Peyer's patch (tissue), 4 donors: ENCODE data around the gene ATP6AP1.

Experiments
- CTCF ChIP-seq, 6 experiments: fragments of 450-650 bp in 4 of 6; fragments of 200-600 bp in 2 of 6; sonication (generic) in 1 of 6; IDR thresholded peaks; one replicate each; pipeline ENCODE4 v1.5.1; 2017 to 2019; ENCODE audit warnings: antibody characterized with exemption in 6 of 6, mild to moderate bottlenecking in 3 of 6, moderate library complexity in 1 of 6
- POLR2A ChIP-seq, 2 donors: fragments of 450-650 bp; IDR thresholded peaks; one replicate each; pipeline ENCODE4 v1.5.1; 2017; ENCODE audit warnings: antibody characterized with exemption in 2 of 2, mild to moderate bottlenecking in 2 of 2, moderate library complexity in 2 of 2

GRCh38 chrX:154471839-154472684, 43.6 kb downstream of the ATP6AP1 start:
- TF ChIP-seq CTCF (IDR thresholded peaks at IDR 0.05), result no peak
- TF ChIP-seq POLR2A (IDR thresholded peaks at IDR 0.05), result no peak
